Measurements from ENCODE around the gene MATR3. TPM values are rescaled to one million over a fixed set of nuclear protein-coding genes. Genes with fewer than 3 reads are reported as not detected.

MATR3 gene
- total RNA-seq, 2 experiments from 2014 or later: 376 to 401 TPM

GRCh38 chr5:139248826-139249453, 44.6 kb upstream of the MATR3 start:
- H3K27me3 Mint-ChIP-seq: no peaks in the 10 kb centered on the region
- no peak for TF ChIP-seq CTCF (IDR thresholded peaks at IDR 0.05)
- H3K4me1 ChIP-seq (ENCODE audit: insufficient read depth, low read length): peaks cover 7% of the 10 kb centered on the region
- H3K4me1 Mint-ChIP-seq (ENCODE audit: low read depth): peaks cover 6% of the 10 kb centered on the region
- intact Hi-C loops (cut with DNase I, micrococcal nuclease): no loop called here
- ATAC-seq (ENCODE audit: poor library complexity): no peak
- ChIA-PET CTCF (no interaction called here), POLR2A (no interaction called here)
- H3K9me3 ChIP-seq (ENCODE audit: control insufficient read depth in 1 of 2, insufficient read depth in 1 of 2, low read length in 2 of 2): no peaks in the 10 kb centered on the region
- no peaks in the 10 kb centered on the region for H3K36me3 ChIP-seq (ENCODE audit: insufficient read depth, low read length)
- no peaks in the 10 kb centered on the region for H3K36me3 Mint-ChIP-seq (ENCODE audit: low read depth)
- no peaks in the 10 kb centered on the region for H3K9me3 Mint-ChIP-seq
- H3K27ac ChIP-seq (ENCODE audit: low read depth in 1 of 2, low read length in 2 of 2): no peak overlapping the region
- no peak overlapping the region for H3K27ac Mint-ChIP-seq
- no peak overlapping the region for H3K4me3 ChIP-seq (ENCODE audit: low read length)
- no peak overlapping the region for H3K4me3 Mint-ChIP-seq
- no peak for DNase-seq
- no peaks in the 10 kb centered on the region for H3K27me3 ChIP-seq (ENCODE audit: control insufficient read depth in 1 of 2, insufficient read depth in 2 of 2, low read length in 2 of 2)

GRCh38 chr5:139251281-139251687, 42.3 kb upstream of the MATR3 start:
- no peaks in the 10 kb centered on the region for H3K36me3 ChIP-seq (ENCODE audit: insufficient read depth, low read length)
- H3K4me3 ChIP-seq (ENCODE audit: low read length): no peak overlapping the region
- H3K4me1 ChIP-seq (ENCODE audit: insufficient read depth, low read length): peaks cover 4% of the 10 kb centered on the region
- peak; percentile 41 for TF ChIP-seq CTCF (IDR thresholded peaks at IDR 0.05)
- intact Hi-C loops (cut with DNase I, micrococcal nuclease): no loop called here
- POLR2A ChIA-PET: interaction anchor here (1.3 kb wide), 1 partner anchor 91 kb away, joined by 6 read pairs; the partner anchor contains the start of gene PAIP2
- Mint-ChIP-seq H3K9me3 (no peaks in the 10 kb centered on the region), H3K4me3 (no peak overlapping the region), H3K4me1 (ENCODE audit: low read depth) (peaks cover 5% of the 10 kb centered on the region), H3K27me3 (no peaks in the 10 kb centered on the region), H3K36me3 (ENCODE audit: low read depth) (no peaks in the 10 kb centered on the region), H3K27ac (no peak overlapping the region)
- H3K27me3 ChIP-seq (ENCODE audit: control insufficient read depth in 1 of 2, insufficient read depth in 2 of 2, low read length in 2 of 2): no peaks in the 10 kb centered on the region
- DNase-seq: peak in 11 of 14 experiments; percentile 4 to 66 (median 25)
- no peaks in the 10 kb centered on the region for H3K9me3 ChIP-seq (ENCODE audit: control insufficient read depth in 1 of 2, insufficient read depth in 1 of 2, low read length in 2 of 2)
- CTCF ChIA-PET: interaction anchor here (0.8 to 2.0 kb wide), 3 partner anchors 21 to 91 kb away, joined by 3 to 5 read pairs (median 3); partner anchors contain the start of gene PAIP2
- no peak overlapping the region for H3K27ac ChIP-seq (ENCODE audit: low read depth in 1 of 2, low read length in 2 of 2)
- no peak for ATAC-seq (ENCODE audit: poor library complexity)

- H3K36me3 ChIP-seq (ENCODE audit: insufficient read depth, low read length): no peaks in the 10 kb centered on the region
- ATAC-seq (ENCODE audit: poor library complexity) (no peak), DNase-seq (no peak)
- H3K27me3 ChIP-seq (ENCODE audit: control insufficient read depth in 1 of 2, insufficient read depth in 2 of 2, low read length in 2 of 2): no peaks in the 10 kb centered on the region
- intact Hi-C loops (cut with DNase I, micrococcal nuclease): no loop called here
- Mint-ChIP-seq H3K27me3 (no peaks in the 10 kb centered on the region), H3K4me3 (no peak overlapping the region), H3K4me1 (ENCODE audit: low read depth) (no peaks in the 10 kb centered on the region), H3K9me3 (no peaks in the 10 kb centered on the region), H3K27ac (no peak overlapping the region), H3K36me3 (ENCODE audit: low read depth) (no peaks in the 10 kb centered on the region)
- POLR2A ChIA-PET: interaction anchor here (1.3 kb wide), 1 partner anchor 90 kb away, joined by 6 read pairs; the partner anchor contains the start of gene PAIP2
- no peak overlapping the region for H3K27ac ChIP-seq (ENCODE audit: low read depth in 1 of 2, low read length in 2 of 2)
- H3K4me1 ChIP-seq (ENCODE audit: insufficient read depth, low read length): peaks cover under 1% of the 10 kb centered on the region
- no peak for TF ChIP-seq CTCF (IDR thresholded peaks at IDR 0.05)
- CTCF ChIA-PET: interaction anchor here (2.0 kb wide), 1 partner anchor 90 kb away, joined by 5 read pairs; the partner anchor contains the start of gene PAIP2
- no peaks in the 10 kb centered on the region for H3K9me3 ChIP-seq (ENCODE audit: control insufficient read depth in 1 of 2, insufficient read depth in 1 of 2, low read length in 2 of 2)
- H3K4me3 ChIP-seq (ENCODE audit: low read length): no peak overlapping the region
Observed at GRCh38 chr5:139251695-139252288, 41.7 kb upstream of the MATR3 start.
